K562 (cell line): ENCODE measurements around the gene PIK3R1. TPM values are rescaled to one million over a fixed set of nuclear protein-coding genes. Genes with fewer than 3 reads are reported as not detected.

Experiments used
- ATAC-seq: fragments of 200-7000 bp; cut with Tn5 transposase; 3 replicates; pipeline ENCODE4 v1.9.1; 2020; ENCODE audit warnings: moderate library complexity
- BruUV-seq: library from RNA; stranded (reverse); fragments of 400-500 nt; replicated peaks from 2 replicates; lab custom pipeline; 2021; lab: Mats Ljungman, UMichigan
- CTCF ChIA-PET: fragments of 300-600 bp; formaldehyde crosslinking; extraction: SDS; loops from one replicate; lab custom pipeline; 2021; ENCODE audit warnings: low intra/inter-chr PET ratio; lab: Yijun Ruan, JAX
- POLR2A ChIA-PET: fragments of 300-600, 350-650 bp; sonication (Branson Sonifier 250); formaldehyde crosslinking; extraction: SDS; loops from one replicate; lab custom pipeline; 2021; ENCODE audit warnings: antibody characterized with exemption, inconsistent platforms; lab: Yijun Ruan, JAX
- DNase-seq, 4 experiments: peaks; one replicate each; pipeline versions ENCODE4 v3.0.0 to v3.0.0-alpha.2; 2011 to 2018; ENCODE audit warnings: low spot score in 3 of 4, mixed read lengths in 3 of 4; ENCODE audit errors: extremely low read depth in 1 of 4
- FAIRE-seq: peaks from 2 replicates; lab custom pipeline; 2011; peaks lifted over from hg19 to GRCh38; lab: Jason Lieb, UNC
- H2AFZ ChIP-seq: 2 replicates; pipeline ENCODE4 v1.6.0; 2011; ENCODE audit warnings: low read depth, low read length, control low read depth, inconsistent platforms
- H3K27ac ChIP-seq: fragments of 200-600 bp; 3 replicates; pipeline ENCODE4 v1.8.0; 2011; ENCODE audit warnings: low read depth, mild to moderate bottlenecking, control low read depth, inconsistent platforms, low read length, moderate library complexity, mixed read lengths; ENCODE audit errors: extremely low read depth
- H3K27me3 ChIP-seq, 2 experiments: fragments of 300-600 bp in 1 of 2; 2 replicates in 1 of 2; 3 replicates in 1 of 2; pipeline versions ENCODE4 v1.6.0 to v1.8.0; 2011; ENCODE audit warnings: inconsistent platforms in 2 of 2, low read length in 2 of 2, mild to moderate bottlenecking in 1 of 2, mixed read lengths in 1 of 2, moderate library complexity in 1 of 2; ENCODE audit not compliant: control insufficient read depth in 2 of 2, insufficient read depth in 2 of 2
- H3K36me3 ChIP-seq: fragments of 300-600 bp; 3 replicates; pipeline ENCODE4 v1.8.0; 2011; ENCODE audit warnings: mild to moderate bottlenecking, low read length, inconsistent platforms; ENCODE audit not compliant: control insufficient read depth, insufficient read depth
- H3K4me1 ChIP-seq, 2 experiments: fragments of 200-600 bp in 1 of 2; replicated peaks in 1 of 2; 2 replicates in 1 of 2; 3 replicates in 1 of 2; pipeline versions ENCODE4 v1.5.1 to v1.8.0; 2011; ENCODE audit warnings: inconsistent platforms in 2 of 2, low read length in 2 of 2, mild to moderate bottlenecking in 1 of 2, mixed read lengths in 1 of 2, moderate library complexity in 1 of 2; ENCODE audit not compliant: control insufficient read depth in 2 of 2, insufficient read depth in 2 of 2
- H3K4me2 ChIP-seq: 2 replicates; pipeline ENCODE4 v1.6.1; 2011; ENCODE audit warnings: low read length, control low read depth, inconsistent platforms, mixed read lengths; ENCODE audit not compliant: insufficient read depth
- H3K4me3 ChIP-seq: fragments of 200-600 bp; sonication (generic), shearing (Covaris generic); 2 replicates; pipeline ENCODE4 v1.5.1; 2016; ENCODE audit warnings: control low read depth, inconsistent platforms
- H3K79me2 ChIP-seq: fragments of 200-600 bp; 3 replicates; pipeline ENCODE4 v1.8.0; 2011; ENCODE audit warnings: low read length, inconsistent platforms; ENCODE audit not compliant: control insufficient read depth, insufficient read depth
- H3K9ac ChIP-seq, 2 experiments: 2 replicates each; pipeline versions ENCODE4 v1.6.0 to v1.6.1; 2011; ENCODE audit warnings: low read depth in 2 of 2, low read length in 2 of 2, control low read depth in 1 of 2, inconsistent platforms in 1 of 2, mild to moderate bottlenecking in 1 of 2, mixed read lengths in 1 of 2; ENCODE audit not compliant: insufficient read depth in 1 of 2
- H3K9me1 ChIP-seq: one replicate; pipeline ENCODE4 v1.6.0; 2011; ENCODE audit warnings: inconsistent platforms, mild to moderate bottlenecking, low read length, moderate library complexity; ENCODE audit not compliant: control insufficient read depth, insufficient read depth
- H3K9me3 ChIP-seq: replicated peaks from 2 replicates; pipeline ENCODE4 v1.5.1; 2011; ENCODE audit warnings: low read depth, low read length, inconsistent platforms; ENCODE audit not compliant: control insufficient read depth, insufficient read depth
- H4K20me1 ChIP-seq: replicated peaks from 2 replicates; pipeline ENCODE4 v1.6.1; 2011; ENCODE audit warnings: low read length, inconsistent platforms, mixed read lengths; ENCODE audit not compliant: control insufficient read depth, insufficient read depth
- CBFA2T3 ChIP-seq: fragments of 450-650 bp; IDR thresholded peaks from 2 replicates; pipeline ENCODE4 v1.6.1; 2017
- CEBPB ChIP-seq: fragments of 450-650 bp; IDR thresholded peaks from 2 replicates; pipeline ENCODE4 v1.6.1; 2016; ENCODE audit warnings: missing genetic modification characterization, missing compliant biosample characterization
- ETV6 ChIP-seq, 3 experiments: fragments of 150-350 bp in 1 of 3; sonication (generic) in 1 of 3; formaldehyde crosslinking in 1 of 3; IDR thresholded peaks; 2 replicates each; pipeline versions ENCODE4 v1.6.1 to v1.8.0; 2014 to 2022; ENCODE audit warnings: borderline replicate concordance in 2 of 3, low read depth in 2 of 3, antibody characterized with exemption in 1 of 3, low read length in 1 of 3, mild to moderate bottlenecking in 1 of 3, missing genetic modification reagents in 1 of 3
- SOX6 ChIP-seq: fragments of 450-650 bp; IDR thresholded peaks from 2 replicates; pipeline ENCODE4 v1.6.1; 2014; ENCODE audit warnings: mild to moderate bottlenecking
- ZBTB17 ChIP-seq: fragments of 450-650 bp; formaldehyde crosslinking; IDR thresholded peaks from 2 replicates; pipeline ENCODE4 v1.4.0; 2020; ENCODE audit warnings: mild to moderate bottlenecking
- WGBS: fragments of 100-300 bp; shearing (Covaris generic); methylation state at CpG from one replicate; pipeline ENCODE4 v1.1.6; 2016; ENCODE audit warnings: low coverage, mixed read lengths; ENCODE audit not compliant: insufficient coverage; ENCODE audit errors: missing lambda C conversion rate; 5-methylcytosine and 5-hydroxymethylcytosine counted together
- in situ Hi-C: fragments of 300-500 bp; cut with MboI; formaldehyde crosslinking; loops from 4 replicates; pipeline ENCODE4 v1.15.0; 2018; ENCODE audit warnings: inconsistent platforms, mixed read lengths
- intact Hi-C: fragments of 100-400 bp; cut with micrococcal nuclease; formaldehyde crosslinking; loops from 2 replicates; pipeline ENCODE4 v1.14.2; 2022
- polyA plus RNA-seq, 8 experiments: library from polyadenylated mRNA; depleted of rRNA in 4 of 8; stranded (reverse) in 5 of 8; unstranded in 3 of 8; fragments of >200 nt; fragmentation: Nextera tagmentation in 2 of 8; fragmentation: Illumina TruSeq in 1 of 8; extraction: Ambion mirVana in 2 of 8; extraction: Trizol in 1 of 8; gene quantifications; 2 replicates each; pipeline versions ENCODE4 v1.2.1 to v1.2.3, GENCODE V29; 2011 to 2014; ENCODE audit warnings: inconsistent platforms in 1 of 8, missing spikeins in 1 of 8
- total RNA-seq, 7 experiments: library from RNA; depleted of rRNA in 6 of 7; stranded (reverse); fragments of >200 nt in 6 of 7; fragmentation: Illumina TruSeq in 2 of 7; extraction: Trizol in 2 of 7; gene quantifications; 2 replicates each; pipeline versions ENCODE4 v1.2.1 to v1.2.3, GENCODE V29; 2011 to 2021; ENCODE audit warnings: low replicate concordance in 1 of 7
- TF ChIP-seq, protein P1 (sequence below): fragments of 200-800 bp; sonication (Bioruptor generic); IDR thresholded peaks from 2 replicates; pipeline ENCODE4 v1.6.1; 2017; ENCODE audit warnings: missing genetic modification characterization, missing compliant biosample characterization

Gene PIK3R1
- total and polyA plus RNA-seq, 9 of the 15 experiments (the other 6 are each of a cell fraction or from before 2014, with no cell fraction given): 1.1 to 9.7 (median 4.8) TPM

DNA sequence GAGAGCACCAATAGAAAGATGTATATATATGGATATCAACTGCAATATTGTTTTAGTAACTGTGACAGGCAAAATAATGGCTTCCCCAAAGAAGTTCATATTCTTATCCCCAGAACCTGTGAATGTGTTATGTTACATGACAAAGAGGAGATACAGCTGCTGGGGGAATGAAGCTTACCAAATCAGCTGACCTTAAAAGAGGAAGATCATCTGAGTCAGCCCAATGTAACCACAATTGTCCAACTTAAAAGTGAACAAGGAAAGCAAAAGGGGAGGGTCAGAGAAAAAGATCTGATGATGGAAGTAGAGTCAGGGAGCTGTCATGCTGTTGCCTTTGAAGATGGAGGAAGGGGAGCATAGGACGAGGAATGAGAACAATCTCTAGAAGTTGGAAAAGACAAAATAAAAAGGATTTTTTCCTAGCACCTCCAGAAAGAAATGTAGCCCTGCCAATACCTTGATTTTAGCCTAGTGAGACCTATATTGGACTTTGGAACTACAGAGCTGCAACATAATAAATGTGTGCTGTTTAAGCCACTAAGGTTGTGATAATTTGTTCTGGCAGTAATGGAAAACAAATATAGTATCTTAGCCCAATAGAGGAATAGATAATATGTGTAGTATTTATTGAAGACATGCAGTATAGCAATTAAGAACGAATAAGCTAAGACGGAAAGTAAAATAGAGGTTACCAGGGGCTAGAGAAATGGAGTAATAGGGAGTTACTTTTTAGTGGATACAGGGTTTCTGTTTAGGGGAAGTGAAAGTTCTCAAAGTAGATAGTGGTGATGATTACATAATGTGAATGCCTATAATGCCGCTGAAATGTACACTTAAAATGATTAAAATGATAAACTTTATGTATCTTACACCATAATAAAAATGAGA, 115.9 kb downstream of the PIK3R1 start (continued):
- TF ChIP-seq, protein P1, sequence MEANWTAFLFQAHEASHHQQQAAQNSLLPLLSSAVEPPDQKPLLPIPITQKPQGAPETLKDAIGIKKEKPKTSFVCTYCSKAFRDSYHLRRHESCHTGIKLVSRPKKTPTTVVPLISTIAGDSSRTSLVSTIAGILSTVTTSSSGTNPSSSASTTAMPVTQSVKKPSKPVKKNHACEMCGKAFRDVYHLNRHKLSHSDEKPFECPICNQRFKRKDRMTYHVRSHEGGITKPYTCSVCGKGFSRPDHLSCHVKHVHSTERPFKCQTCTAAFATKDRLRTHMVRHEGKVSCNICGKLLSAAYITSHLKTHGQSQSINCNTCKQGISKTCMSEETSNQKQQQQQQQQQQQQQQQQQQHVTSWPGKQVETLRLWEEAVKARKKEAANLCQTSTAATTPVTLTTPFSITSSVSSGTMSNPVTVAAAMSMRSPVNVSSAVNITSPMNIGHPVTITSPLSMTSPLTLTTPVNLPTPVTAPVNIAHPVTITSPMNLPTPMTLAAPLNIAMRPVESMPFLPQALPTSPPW: 0 out of 2 replicates have a peak, but pooled peaks have one; percentile 14
- peak; percentile 26; the same call in 1 of the 2 replicates for TF ChIP-seq CBFA2T3
- TF ChIP-seq SOX6: peak; percentile 95

DNA sequence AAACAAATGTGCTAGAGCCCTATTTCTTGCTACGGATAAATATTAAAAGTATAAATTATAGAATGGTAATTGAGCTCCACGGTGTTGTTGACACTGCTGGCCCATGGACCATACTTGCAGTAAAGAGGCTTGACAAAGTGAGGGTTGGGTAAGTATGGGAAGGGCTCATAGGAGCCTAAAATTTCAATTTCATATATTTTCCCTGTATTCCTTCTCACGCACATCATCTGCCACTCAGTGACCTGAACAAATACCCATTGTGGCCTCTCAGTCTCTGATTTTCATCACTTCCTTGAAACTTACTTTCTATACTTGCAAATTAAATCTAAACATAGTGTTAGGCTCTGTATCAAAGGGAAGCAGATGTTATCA, 116.5 kb downstream of the PIK3R1 start:
- in situ Hi-C loops: no loop called here
- Histone ChIP-seq H3K4me2 (no peak overlapping the region), H4K20me1 (no peaks in the 10 kb centered on the region), H2AFZ (no peak overlapping the region), H3K79me2 (no peaks in the 10 kb centered on the region), H3K9me3 (no peaks in the 10 kb centered on the region), H3K4me3 (no peak overlapping the region), H3K27me3 (no peaks in the 10 kb centered on the region), H3K36me3 (no peaks in the 10 kb centered on the region; the same call in 2 of the 3 replicates), H3K9me1 (no peaks in the 10 kb centered on the region), H3K27ac (no peak overlapping the region), H3K9ac (no peak overlapping the region), H3K4me1 (peaks cover 3 to 32% of the 10 kb centered on the region in 2 experiments; a peak in 3 of 5 replicates)
- ATAC-seq (no peak), DNase-seq (no peak), FAIRE-seq (no peak)
- CTCF ChIA-PET: no interaction called here
- WGBS: 60% methylated on average over 3 of the region's 3 CpGs
- no TSS peak for BruUV-seq
- TF ChIP-seq ETV6 (IDR thresholded peaks at IDR 0.05; ENCODE audit: borderline replicate concordance in 1 of 2, low read depth in 2 of 2, low read length in 1 of 2): no peak
- no peak for TF ChIP-seq ETV6 (CRISPR knock-in tag; IDR thresholded peaks at IDR 0.05; ENCODE audit: borderline replicate concordance)
- TF ChIP-seq CEBPB (tag): no peak
- no peak for TF ChIP-seq ZBTB17 (CRISPR knock-in tag)
- POLR2A ChIA-PET: interaction anchor here (1.4 to 1.8 kb wide), 2 partner anchors 26 to 28 kb away, joined by 3 to 6 read pairs; no protein-coding TSS in a partner anchor
- intact Hi-C loops: no loop called here
